GM19099 (cell line): ENCODE data around the gene C17orf67.

Experiments used
- POLR2A ChIP-seq: IDR thresholded peaks from 3 replicates; pipeline ENCODE4 v1.6.1; 2011; ENCODE audit warnings: low read depth; ENCODE audit not compliant: insufficient read length; ENCODE audit errors: extremely low read depth

Gene C17orf67

DNA sequence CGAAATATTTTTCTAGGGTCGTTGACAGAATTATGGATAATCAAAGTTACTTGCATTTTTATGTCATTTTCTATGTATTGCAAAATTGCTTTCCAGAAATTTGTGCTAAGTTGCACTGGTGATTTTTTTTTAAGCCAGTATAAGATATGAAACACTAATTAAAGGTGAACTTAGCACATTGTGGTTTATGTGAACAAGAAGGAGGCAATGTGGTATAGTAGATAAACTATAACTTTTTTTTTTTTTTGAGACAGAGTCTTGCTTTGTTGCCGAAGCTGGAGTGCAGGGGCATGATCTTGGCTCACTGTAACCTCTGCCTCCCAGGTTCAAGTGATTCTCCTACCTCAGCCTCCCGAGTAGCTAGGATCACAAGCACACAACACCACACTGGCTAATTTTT, 13.4 kb upstream of the C17orf67 start:
- no peak for TF ChIP-seq POLR2A

DNA sequence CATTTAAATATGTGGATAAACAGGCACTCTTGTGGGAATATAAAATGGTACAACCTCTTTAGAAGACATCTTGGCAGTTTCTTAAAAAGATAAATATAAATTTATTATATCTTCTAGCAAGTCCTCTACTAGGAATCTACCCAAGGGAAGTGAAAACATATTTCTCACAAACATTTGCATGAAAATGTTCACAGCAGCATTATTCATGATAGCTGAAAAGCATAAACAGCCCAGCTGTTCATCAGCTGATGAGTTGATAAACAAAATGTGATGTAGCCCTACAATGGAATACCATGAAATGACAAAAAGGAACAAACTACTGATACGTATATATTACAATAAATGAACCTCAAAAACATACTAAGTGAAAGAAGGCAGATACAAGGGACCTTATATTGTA, 12.2 kb upstream of the C17orf67 start:
- TF ChIP-seq POLR2A: no peak

DNA sequence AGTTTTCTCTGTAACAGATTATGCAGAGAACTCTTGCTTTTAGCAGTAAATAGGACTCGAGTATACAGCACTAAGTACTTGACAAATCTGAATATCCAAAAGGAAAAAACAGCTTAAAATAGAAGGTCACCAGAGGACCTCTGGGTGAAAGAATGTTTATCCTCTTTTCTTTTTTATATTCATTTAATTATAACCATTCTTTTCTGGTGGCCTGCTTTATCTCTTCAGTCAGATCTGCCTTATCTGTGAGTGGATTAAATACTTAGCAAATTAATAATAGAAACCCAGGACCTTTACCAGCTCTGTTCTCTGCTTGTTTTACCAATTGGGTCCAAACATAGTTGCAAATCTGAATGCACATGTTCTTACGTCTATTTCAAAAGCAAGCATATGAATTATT, 8.9 kb upstream of the C17orf67 start:
- no peak for TF ChIP-seq POLR2A

DNA sequence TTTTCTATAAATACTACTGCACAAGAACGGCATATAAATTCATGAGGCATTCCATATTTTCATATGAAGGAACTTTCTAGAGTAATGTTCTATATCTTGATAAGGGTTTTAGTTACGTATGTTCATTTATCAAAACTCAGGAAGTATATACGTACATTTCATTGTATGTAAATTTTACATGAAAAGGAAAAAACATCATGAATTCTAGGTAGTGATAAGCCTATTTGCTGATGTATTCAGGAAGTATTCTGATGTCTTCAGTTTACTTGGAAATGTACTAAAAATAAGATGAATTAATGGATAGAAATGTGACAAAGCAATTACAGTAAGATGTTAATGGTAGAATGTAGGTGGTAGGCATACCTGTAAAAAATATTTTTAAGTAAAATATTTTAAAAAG, 5.0 kb upstream of the C17orf67 start:
- no peak for TF ChIP-seq POLR2A

DNA sequence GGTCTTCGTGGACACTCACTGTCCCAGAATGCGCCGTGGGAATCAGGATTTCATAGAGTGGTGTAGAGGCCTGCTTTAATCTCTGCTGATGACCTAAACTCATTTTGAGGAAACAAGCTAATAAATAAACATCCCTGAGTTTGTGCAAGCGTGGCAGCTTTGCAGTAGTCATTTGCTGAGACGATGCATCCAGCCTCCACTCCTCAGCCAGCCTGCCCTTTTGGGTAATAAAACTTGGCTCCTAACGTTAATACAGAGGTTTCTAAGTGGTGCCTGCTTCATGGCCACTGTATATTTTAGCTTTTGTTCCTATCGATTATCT, 1.5 kb upstream of the C17orf67 start:
- TF ChIP-seq POLR2A: no peak

DNA sequence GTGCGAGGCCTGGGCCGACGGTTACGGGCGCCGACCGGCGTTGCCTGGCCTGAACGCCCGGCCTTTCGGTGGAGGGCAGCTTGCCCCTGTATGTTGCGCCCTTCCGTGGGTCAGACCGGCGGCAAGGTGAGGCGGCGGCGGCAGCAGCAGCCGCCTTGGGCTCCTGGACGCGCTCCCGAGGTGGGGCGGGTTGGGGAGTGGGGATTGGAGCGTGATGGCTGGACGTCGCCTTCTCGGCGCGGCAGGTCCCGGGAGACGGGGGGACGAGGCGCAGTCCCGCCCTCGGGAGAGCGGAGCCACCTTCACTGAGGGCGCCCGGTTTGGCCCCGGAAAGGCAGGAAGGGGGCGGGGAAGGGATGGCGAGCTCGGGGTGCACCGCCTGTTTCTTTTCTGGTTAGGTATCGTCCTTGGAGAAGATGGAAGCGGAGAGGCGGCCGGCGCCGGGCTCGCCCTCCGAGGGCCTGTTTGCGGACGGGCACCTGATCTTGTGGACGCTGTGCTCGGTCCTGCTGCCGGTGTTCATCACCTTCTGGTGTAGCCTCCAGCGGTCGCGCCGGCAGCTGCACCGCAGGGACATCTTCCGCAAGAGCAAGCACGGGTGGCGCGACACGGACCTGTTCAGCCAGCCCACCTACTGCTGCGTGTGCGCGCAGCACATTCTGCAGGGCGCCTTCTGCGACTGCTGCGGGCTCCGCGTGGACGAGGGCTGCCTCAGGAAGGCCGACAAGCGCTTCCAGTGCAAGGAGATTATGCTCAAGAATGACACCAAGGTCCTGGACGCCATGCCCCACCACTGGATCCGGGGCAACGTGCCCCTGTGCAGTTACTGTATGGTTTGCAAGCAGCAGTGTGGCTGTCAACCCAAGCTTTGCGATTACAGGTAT, 902 bp upstream of the C17orf67 start:
- TF ChIP-seq POLR2A: no peak

DNA sequence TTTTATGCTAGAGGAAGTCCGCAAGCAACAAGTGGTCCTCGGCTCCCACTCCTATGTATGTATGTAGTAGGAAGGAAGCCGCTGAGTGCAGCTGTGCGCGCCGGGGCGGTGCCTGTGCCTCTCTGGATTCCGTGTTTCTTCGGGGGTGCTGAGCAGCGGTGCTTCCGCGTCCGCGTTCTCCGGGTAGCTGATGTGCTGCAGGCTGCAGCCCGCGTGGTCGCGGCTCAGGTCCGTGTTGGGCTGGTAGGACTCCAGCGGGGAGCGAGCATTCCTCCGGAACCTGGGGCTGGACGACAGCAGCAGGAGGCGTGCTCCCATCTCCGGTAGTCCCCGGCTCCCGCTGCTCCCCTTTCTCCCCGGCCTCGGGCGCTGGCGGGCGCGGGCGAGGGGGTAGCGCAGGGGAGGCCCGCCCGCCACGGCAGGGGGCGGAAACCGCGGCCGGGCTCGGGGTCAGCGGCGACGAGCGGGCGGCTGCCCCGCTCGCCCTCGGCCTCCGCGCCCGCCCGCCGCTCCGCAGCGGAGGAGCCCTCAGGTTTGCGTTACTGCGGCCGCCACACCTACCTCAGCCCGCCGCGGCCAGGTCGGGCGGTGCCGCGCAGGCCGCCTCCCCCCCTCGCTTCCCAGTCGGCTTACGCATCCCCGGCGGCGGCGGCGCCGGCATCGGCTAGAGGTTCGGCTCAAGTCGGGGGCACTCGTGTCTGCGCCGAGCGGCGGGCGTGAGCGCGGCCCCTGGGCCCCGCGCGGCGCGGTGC, 487 bp downstream of the C17orf67 start:
- peak; percentile 69 for TF ChIP-seq POLR2A

DNA sequence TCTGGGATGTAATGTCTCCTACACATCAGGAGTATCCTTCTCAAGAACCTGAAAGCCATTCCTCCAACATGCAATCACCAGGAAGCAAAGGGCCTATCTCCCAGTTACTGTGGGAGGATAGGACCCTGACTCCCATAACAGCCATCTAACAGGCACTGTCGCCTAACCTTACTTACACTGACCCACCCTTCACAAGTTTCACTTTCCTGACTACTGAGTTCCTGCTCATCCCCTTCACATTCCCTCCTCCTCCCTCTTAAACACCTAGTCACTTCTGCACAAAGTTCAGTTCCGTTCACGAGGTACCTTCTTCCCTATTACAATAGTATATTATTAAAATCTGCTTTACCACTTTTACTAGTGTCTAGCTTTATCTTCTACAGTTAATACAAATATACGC, 1.3 kb downstream of the C17orf67 start:
- no peak for TF ChIP-seq POLR2A

DNA sequence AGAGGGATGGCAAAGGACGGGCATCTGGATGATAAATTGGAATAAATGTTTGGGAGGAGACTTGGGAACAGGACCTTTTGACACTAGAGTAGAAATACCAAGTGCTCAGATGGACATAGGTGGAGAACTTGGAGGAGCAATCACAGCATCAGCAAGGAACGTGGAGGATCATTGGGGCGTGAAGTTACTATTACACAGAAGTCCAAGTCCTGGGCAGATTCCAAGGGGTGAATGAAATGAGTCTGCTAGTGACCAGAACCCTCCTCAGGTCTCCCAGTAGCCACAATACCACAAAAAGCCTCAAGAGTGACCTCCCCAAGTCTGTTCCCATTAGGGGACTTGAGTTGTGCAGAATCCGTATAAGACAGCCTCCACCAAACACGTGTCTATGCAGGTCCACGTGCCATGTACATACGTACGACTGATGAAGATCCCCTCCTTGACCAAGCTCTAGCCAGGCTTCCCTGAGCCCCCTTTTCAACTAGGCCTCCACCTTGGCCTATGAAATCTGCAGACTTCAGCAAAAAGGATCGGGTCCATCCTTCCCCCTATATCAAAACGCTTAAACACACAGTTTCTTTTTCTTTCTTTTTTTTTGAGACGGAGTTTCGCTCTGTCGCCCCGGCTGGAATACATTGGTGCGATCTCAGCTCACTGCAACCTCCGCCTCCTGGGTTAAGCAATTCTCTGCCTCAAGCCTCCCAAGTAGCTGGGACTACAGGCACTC, 2.2 kb downstream of the C17orf67 start:
- no peak for TF ChIP-seq POLR2A

DNA sequence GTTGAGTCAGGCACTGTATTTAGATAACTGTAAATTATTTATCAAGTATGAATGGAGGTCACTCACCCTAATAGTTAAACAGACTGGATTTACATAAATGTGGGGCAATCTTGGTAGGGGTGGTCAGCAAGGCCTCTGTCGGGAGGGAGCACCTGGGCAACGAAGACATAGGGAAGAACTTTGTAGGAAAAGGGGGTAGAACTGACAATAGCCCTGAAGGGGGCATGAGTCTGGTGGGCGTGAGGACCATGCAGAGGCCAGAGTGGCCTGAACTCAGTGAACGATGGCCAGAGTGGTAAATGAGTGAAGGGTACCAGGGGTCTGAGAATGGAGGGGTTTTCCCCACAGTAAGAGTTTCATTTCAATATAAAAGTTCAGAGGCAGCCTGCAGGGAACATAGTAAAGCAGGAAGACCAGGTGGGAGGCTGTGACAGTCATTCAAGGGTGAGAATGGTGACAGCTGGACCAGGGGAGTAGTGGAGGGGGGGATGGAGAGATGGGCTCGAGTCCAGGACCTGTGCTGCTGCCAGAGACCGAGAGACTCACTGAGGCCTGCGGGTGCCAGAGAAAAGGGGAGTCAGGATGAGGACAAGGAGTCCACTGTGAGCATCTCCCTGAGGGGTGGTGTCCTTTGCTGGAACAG, 2.9 kb downstream of the C17orf67 start:
- no peak for TF ChIP-seq POLR2A

DNA sequence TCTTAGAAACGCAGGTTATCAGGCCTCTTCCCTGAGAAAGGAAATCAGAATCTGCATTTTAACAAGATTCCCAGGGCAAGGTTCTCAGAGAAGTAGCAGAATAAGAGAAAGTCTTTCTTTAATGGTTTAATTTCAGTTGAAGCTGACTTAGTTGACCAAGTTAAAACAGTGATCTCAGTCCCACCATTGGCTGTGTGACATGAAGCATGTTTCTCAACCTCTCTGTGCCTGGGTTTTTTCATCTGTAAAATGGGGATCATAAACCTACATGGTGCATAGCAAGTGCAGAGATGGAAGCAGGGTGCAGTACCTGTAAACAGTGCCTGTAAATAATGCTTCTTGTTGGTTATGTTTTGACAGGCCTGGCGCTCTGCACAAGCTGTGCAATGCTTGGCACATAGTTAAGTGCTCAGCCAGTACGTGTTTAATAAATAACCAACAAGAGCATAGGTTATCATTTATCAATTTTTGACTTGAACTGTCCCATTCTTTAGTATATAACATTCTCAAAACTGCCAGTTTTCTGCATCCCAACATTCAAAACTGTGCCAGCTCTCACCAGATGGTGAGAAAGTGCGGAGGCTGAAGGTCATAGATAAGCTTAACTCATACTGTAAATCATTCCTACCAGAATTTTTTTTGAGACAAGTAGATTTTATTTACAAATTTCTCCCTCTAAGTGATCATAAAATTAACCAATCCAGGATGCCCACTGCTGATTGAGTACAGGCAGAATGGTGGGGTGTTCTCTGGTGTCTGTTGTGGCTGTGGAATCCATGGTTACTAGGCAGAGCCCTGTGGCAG, 6.9 kb downstream of the C17orf67 start:
- TF ChIP-seq POLR2A: no peak

DNA sequence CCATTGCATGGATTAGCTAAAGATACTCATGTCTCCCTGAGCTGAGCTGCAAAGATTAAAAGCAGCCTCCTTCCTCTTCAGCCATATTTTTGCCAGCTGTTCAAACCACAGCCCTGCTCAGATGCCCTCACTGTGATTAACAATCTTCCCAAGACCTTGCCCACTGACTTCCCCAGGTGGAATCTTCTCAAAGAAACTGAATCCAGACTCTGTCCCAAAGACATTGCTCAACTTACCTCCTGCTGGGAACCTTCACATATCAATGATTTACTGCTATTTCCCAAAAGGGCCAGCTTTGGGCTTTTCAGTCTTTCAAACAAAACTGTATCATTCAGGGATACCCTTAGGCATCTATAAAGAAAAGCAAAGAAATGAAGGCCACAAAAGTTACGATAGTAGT, 9.2 kb downstream of the C17orf67 start:
- TF ChIP-seq POLR2A: no peak

DNA sequence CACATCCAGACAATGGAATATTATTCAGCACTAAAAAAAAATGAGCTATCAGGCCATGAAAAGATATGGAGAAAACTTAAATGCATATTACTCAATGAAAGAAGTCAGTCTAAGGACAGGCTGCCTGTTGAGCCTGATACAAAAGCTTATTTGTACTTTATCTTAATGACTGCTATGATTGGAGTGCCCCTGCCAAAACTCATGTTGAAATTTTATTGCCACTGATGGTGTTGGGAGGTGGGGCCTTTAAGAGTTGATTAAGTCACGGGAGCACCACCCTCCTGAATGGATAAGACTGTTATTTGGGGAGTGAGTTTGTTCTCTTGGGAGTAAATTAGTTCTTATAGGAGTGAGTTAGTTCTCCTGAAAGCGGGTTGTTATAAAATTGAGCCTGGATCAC, 9.9 kb downstream of the C17orf67 start:
- TF ChIP-seq POLR2A: no peak

DNA sequence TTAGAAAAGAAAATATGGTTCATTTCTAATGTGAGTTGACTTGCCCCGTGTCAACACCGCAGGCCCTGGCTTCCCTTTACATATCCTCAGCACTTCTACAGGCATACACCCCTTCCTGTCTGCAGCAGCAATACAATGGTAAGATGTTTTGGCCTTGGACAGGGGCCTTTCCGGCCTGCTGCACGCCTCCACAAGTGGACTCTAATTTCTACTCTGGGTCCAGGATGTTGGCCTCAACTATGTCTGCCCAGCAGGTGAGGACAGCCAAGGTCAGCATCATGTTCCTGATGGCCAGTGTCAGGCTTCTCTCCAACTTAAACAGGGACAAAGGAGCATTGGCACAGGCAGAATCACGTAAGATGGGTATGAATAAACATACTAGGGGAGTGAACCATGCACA, 11.0 kb downstream of the C17orf67 start:
- no peak for TF ChIP-seq POLR2A
